Vagina (tissue), 2 donors: ENCODE measurements around the gene GTPBP6. TPM values are rescaled to one million over a fixed set of nuclear protein-coding genes. Genes with fewer than 3 reads are reported as not detected.

Experiments used
- DNase-seq, 2 donors: peaks; one replicate each; pipeline ENCODE4 v3.0.0-alpha.2; 2017; ENCODE audit errors: extremely low spot score in 2 of 2
- H3K27ac ChIP-seq: fragments of 200-600 bp; sonication (generic); one replicate; pipeline ENCODE4 v1.5.1; 2019
- H3K27me3 ChIP-seq: fragments of 200-600 bp; sonication (generic); one replicate; pipeline ENCODE4 v1.5.1; 2019
- H3K36me3 ChIP-seq, 2 donors: fragments of 200-600 bp; sonication (generic); one replicate each; pipeline ENCODE4 v1.5.1; 2017 to 2019
- H3K4me1 ChIP-seq: fragments of 200-600 bp; sonication (generic); one replicate; pipeline ENCODE4 v1.5.1; 2019
- H3K4me3 ChIP-seq, 2 donors: fragments of 200-600 bp; sonication (generic); 1 replicate in 1 of 2; 2 replicates in 1 of 2; pipeline ENCODE4 v1.5.1; 2016 to 2019
- H3K9me3 ChIP-seq: fragments of 200-600 bp; sonication (generic); one replicate; pipeline ENCODE4 v1.5.1; 2019
- CTCF ChIP-seq, 3 experiments: fragments of 450-650 bp in 2 of 3; fragments of 200-600 bp in 1 of 3; sonication (generic) in 1 of 3; IDR thresholded peaks; one replicate each; pipeline ENCODE4 v1.5.1; 2017 to 2019; ENCODE audit warnings: antibody characterized with exemption in 3 of 3, mild to moderate bottlenecking in 2 of 3, moderate library complexity in 2 of 3
- POLR2A ChIP-seq, 2 donors: fragments of 450-650 bp; IDR thresholded peaks; one replicate each; pipeline ENCODE4 v1.6.1; 2017; ENCODE audit warnings: antibody characterized with exemption in 2 of 2, mild to moderate bottlenecking in 2 of 2, moderate library complexity in 2 of 2
- POLR2AphosphoS5 ChIP-seq, 2 donors: sonication (generic); formaldehyde crosslinking; IDR thresholded peaks; one replicate each; pipeline ENCODE4 v1.9.0; 2017; ENCODE audit warnings: antibody characterized with exemption in 2 of 2, mild to moderate bottlenecking in 2 of 2, low read depth in 1 of 2; ENCODE audit not compliant: insufficient read depth in 1 of 2
- intact Hi-C: fragments of 100-400 bp; cut with DNase I; formaldehyde crosslinking; loops from one replicate; pipeline ENCODE4 v1.15.1; 2023
- total RNA-seq: library from RNA; depleted of rRNA; stranded (reverse); fragments of >200 nt; gene quantifications from one replicate; pipeline ENCODE4 v1.2.3, GENCODE V29; 2016

Gene GTPBP6
- total RNA-seq, 1 donor from 2014 or later: 30.9 TPM

GRCh38 chrX:340121-340520 is 21.5 kb upstream of the GTPBP6 start:
- no peak for DNase-seq
- Histone ChIP-seq H3K27ac (no peak overlapping the region), H3K27me3 (no peaks in the 10 kb centered on the region), H3K36me3 (peaks cover 0 to 14% of the 10 kb centered on the region in 2 donors), H3K4me3 (no peak overlapping the region), H3K4me1 (no peaks in the 10 kb centered on the region), H3K9me3 (no peaks in the 10 kb centered on the region)
- intact Hi-C loops: no loop called here
- no peak for TF ChIP-seq POLR2AphosphoS5 (IDR thresholded peaks at IDR 0.05; ENCODE audit: insufficient read depth in 1 of 2, low read depth in 1 of 2)
- TF ChIP-seq CTCF (IDR thresholded peaks at IDR 0.05): no peak
- no peak for TF ChIP-seq POLR2A (IDR thresholded peaks at IDR 0.05)

DNA sequence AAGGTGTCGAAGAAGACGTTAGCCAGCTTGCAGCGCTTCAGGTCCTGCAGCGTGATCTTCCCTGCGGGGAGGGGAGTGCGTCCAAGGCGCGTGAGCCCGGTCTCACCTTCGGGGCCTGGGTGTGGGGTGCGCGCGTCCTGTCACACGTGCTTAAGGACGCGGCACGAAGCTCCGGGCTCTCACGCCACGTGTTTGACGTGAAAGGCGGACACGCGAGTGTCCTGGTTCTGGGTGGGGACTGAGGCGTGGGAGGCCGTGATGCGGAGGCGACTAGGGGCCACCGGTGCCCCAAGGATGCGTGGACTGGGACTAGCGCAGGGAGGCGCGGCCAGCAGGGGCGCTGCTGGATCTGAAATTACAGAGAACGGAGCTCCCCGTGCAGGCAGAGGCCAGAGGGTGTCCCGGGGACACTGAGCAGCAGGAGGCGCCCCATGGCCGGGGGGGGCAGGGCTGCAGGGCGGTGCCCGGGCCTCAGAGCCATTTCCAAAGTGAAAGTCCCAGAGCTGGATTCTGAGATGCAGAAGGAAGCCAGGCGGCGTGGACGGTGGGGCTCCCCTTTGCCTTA is 20.3 kb upstream of the GTPBP6 start:
- Histone ChIP-seq H3K4me3 (no peak overlapping the region), H3K36me3 (peaks cover 0 to 5% of the 10 kb centered on the region in 2 donors), H3K27me3 (no peaks in the 10 kb centered on the region), H3K27ac (no peak overlapping the region), H3K4me1 (no peaks in the 10 kb centered on the region), H3K9me3 (no peaks in the 10 kb centered on the region)
- TF ChIP-seq POLR2A (IDR thresholded peaks at IDR 0.05): no peak
- no peak for TF ChIP-seq CTCF (IDR thresholded peaks at IDR 0.05)
- DNase-seq: no peak
- intact Hi-C loops: loop anchor here (10.0 kb wide), 1 partner anchor 1086 kb away; no protein-coding TSS in a partner anchor

GRCh38 chrX:338281-338835 is 19.8 kb upstream of the GTPBP6 start:
- DNase-seq: no peak
- Histone ChIP-seq H3K27ac (no peak overlapping the region), H3K36me3 (peaks cover 0 to 7% of the 10 kb centered on the region in 2 donors), H3K27me3 (no peaks in the 10 kb centered on the region), H3K4me3 (no peak overlapping the region), H3K4me1 (no peaks in the 10 kb centered on the region), H3K9me3 (no peaks in the 10 kb centered on the region)
- TF ChIP-seq CTCF (IDR thresholded peaks at IDR 0.05): no peak
- no peak for TF ChIP-seq POLR2AphosphoS5 (IDR thresholded peaks at IDR 0.05; ENCODE audit: insufficient read depth in 1 of 2, low read depth in 1 of 2)
- no peak for TF ChIP-seq POLR2A (IDR thresholded peaks at IDR 0.05)
- intact Hi-C loops: loop anchor here (10.0 kb wide), 1 partner anchor 1086 kb away; no protein-coding TSS in a partner anchor

DNA sequence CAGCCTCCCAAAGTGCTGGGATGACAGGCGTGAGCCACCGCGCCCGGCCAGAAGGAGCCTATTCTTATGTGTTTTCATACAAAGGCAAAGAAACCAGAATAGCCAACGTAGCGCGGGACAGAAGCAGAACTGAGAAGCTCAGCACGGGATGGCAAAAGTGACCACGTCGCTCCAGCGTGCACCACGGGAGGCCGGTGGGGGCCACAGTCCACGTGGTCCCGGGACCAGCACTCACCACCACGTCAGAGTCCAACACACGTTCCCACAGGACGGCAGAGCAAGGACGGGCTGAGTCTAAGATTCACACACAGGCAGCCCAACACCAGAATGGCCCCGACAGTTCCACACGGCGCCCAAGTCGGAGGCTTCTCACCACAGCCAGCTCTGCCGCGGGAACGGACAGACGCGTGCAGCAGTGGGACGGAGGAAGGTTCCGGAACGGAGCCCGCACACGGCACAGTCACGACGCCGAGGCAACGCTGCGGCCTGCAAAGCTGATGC is 18.8 kb upstream of the GTPBP6 start:
- TF ChIP-seq POLR2AphosphoS5 (IDR thresholded peaks at IDR 0.05; ENCODE audit: insufficient read depth in 1 of 2, low read depth in 1 of 2) (no peak), POLR2A (IDR thresholded peaks at IDR 0.05) (no peak), CTCF (IDR thresholded peaks at IDR 0.05) (no peak)
- no peak for DNase-seq
- H3K36me3 ChIP-seq: peaks cover 0 to 13% of the 10 kb centered on the region in 2 donors

DNA sequence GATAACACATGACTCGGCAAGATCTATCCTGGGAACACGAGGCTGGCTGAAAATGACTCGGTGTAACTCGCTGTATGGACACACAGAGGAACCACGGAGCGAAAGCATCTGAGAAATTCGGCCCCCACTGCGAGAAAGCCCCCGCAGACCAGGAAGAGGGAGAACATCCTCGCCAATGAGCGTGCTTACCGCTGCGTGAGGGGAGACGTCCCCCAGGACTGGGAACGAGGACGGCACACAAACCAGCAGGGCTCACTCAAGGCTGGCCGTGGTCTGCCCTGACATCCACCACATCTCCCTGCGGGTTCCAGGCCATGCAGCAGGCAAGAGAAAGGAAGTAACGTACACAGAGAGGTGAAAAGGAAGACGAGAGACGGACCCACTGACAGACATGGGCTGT is 17.6 kb upstream of the GTPBP6 start:
- peaks cover 0 to 13% of the 10 kb centered on the region in 2 donors for H3K36me3 ChIP-seq

More for the DNA sequence above, 18.8 kb upstream of the GTPBP6 start:
- intact Hi-C loops: loop anchor here (10.0 kb wide), 1 partner anchor 1087 kb away; no protein-coding TSS in a partner anchor
- no peak overlapping the region for H3K27ac ChIP-seq
- H3K27me3 ChIP-seq: no peaks in the 10 kb centered on the region
- no peak overlapping the region for H3K4me3 ChIP-seq
- H3K9me3 ChIP-seq: no peaks in the 10 kb centered on the region
- H3K4me1 ChIP-seq: no peaks in the 10 kb centered on the region

More for the DNA sequence above, 17.6 kb upstream of the GTPBP6 start:
- Histone ChIP-seq H3K4me3 (no peak overlapping the region), H3K27ac (no peak overlapping the region), H3K4me1 (peaks cover 8% of the 10 kb centered on the region), H3K9me3 (no peaks in the 10 kb centered on the region), H3K27me3 (no peaks in the 10 kb centered on the region)
- DNase-seq: no peak
- no peak for TF ChIP-seq POLR2AphosphoS5 (IDR thresholded peaks at IDR 0.05; ENCODE audit: insufficient read depth in 1 of 2, low read depth in 1 of 2)
- no peak for TF ChIP-seq POLR2A (IDR thresholded peaks at IDR 0.05)
- no peak for TF ChIP-seq CTCF (IDR thresholded peaks at IDR 0.05)
- intact Hi-C loops: loop anchor here (10.0 kb wide), 1 partner anchor 1089 kb away; no protein-coding TSS in a partner anchor
